SKM-1 treated with dmso at 0.1 percent for 144 hours (cell line): ENCODE measurements around the gene CTTNBP2NL.

Source experiments
- DNase-seq: peaks from one replicate; lab custom pipeline; 2025; ENCODE audit not compliant: unreplicated experiment; lab: John Stamatoyannopoulos, UW

CTTNBP2NL gene

GRCh38 chr1:112395821-112396652, at the start of gene CTTNBP2NL:
Gene CTTNBP2NL, plus strand, starts transcription at chr1:112396214. Its CDS starts 19,952 bp downstream, at chr1:112416166.
- peak; percentile 60 for DNase-seq

- DNase-seq, result no peak
Observed at GRCh38 chr1:112346801-112347350, 49.1 kb upstream of the CTTNBP2NL start.

GRCh38 chr1:112356765-112357164, 39.2 kb upstream of the CTTNBP2NL start:
- no peak for DNase-seq

- DNase-seq, result no peak
Observed at GRCh38 chr1:112357467-112357866, 38.5 kb upstream of the CTTNBP2NL start.

- DNase-seq, result no peak
Observed at GRCh38 chr1:112358061-112358770, 37.8 kb upstream of the CTTNBP2NL start.

- peak; percentile 25 for DNase-seq
Observed at GRCh38 chr1:112358798-112359408, 37.1 kb upstream of the CTTNBP2NL start.

- DNase-seq, result no peak
Observed at GRCh38 chr1:112359961-112360767, 35.9 kb upstream of the CTTNBP2NL start.

- DNase-seq, result no peak
Observed at GRCh38 chr1:112363636-112364035, 32.4 kb upstream of the CTTNBP2NL start.

GRCh38 chr1:112368198-112368597, 27.8 kb upstream of the CTTNBP2NL start:
- no peak for DNase-seq

GRCh38 chr1:112369392-112370285, 26.4 kb upstream of the CTTNBP2NL start:
- peak; percentile 86 for DNase-seq

- DNase-seq, result no peak
Observed at GRCh38 chr1:112370996-112371395, 25.0 kb upstream of the CTTNBP2NL start.

GRCh38 chr1:112371775-112372174, 24.2 kb upstream of the CTTNBP2NL start:
- DNase-seq, result no peak

- no peak for DNase-seq
Observed at GRCh38 chr1:112373806-112374205, 22.2 kb upstream of the CTTNBP2NL start.

- DNase-seq, result no peak
Observed at GRCh38 chr1:112375701-112376100, 20.3 kb upstream of the CTTNBP2NL start.

GRCh38 chr1:112380356-112380755, 15.7 kb upstream of the CTTNBP2NL start:
- no peak for DNase-seq

GRCh38 chr1:112381324-112382076, 14.5 kb upstream of the CTTNBP2NL start:
- DNase-seq, result no peak

- DNase-seq, result no peak
Observed at GRCh38 chr1:112383759-112384370, 12.1 kb upstream of the CTTNBP2NL start.

- no peak for DNase-seq
Observed at GRCh38 chr1:112386024-112386723, 9.8 kb upstream of the CTTNBP2NL start.
